Esophagus muscularis mucosa (tissue), 3 donors: ENCODE results near the gene CGB7.

ENCODE experiments used
- CTCF ChIP-seq, 3 experiments: fragments of 200-600 bp in 2 of 3; fragments of 450-650 bp in 1 of 3; sonication (generic) in 2 of 3; IDR thresholded peaks; one replicate each; pipeline ENCODE4 v1.5.1; 2017 to 2019; ENCODE audit warnings: antibody characterized with exemption in 3 of 3, mild to moderate bottlenecking in 2 of 3, moderate library complexity in 1 of 3
- POLR2A ChIP-seq: fragments of 450-650 bp; IDR thresholded peaks from one replicate; pipeline ENCODE4 v1.6.1; 2017; ENCODE audit warnings: antibody characterized with exemption, moderate library complexity, mild to moderate bottlenecking, low read depth
- POLR2AphosphoS5 ChIP-seq, 2 donors: sonication (generic); formaldehyde crosslinking; IDR thresholded peaks; one replicate each; pipeline ENCODE4 v1.6.1; 2017; ENCODE audit warnings: antibody characterized with exemption in 2 of 2

GRCh38 chr19:49106648-49107135 lies 49.1 kb upstream of the CGB7 start:
- TF ChIP-seq CTCF (IDR thresholded peaks at IDR 0.05) (peak; percentile 66 to 83 (median 68)), POLR2A (no peak), POLR2AphosphoS5 (IDR thresholded peaks at IDR 0.05) (no peak)
